Hair follicle dermal papilla cell (primary cell): ENCODE data around the gene DMAC2. TPM values are rescaled to one million over a fixed set of nuclear protein-coding genes. Genes with fewer than 3 reads are reported as not detected.

Experiments used
- small RNA-seq: library from RNA; depleted of rRNA; stranded (forward); fragments of <200 nt; gene quantifications from one replicate; pipeline ENCODE3, GENCODE V24; 2012
- total RNA-seq: library from RNA; depleted of rRNA; stranded (reverse); fragments of >200 nt; gene quantifications from 2 replicates; pipeline ENCODE4 v1.2.3, GENCODE V29; 2012

The DMAC2 gene
- total RNA-seq: 35.3 and 36.3 TPM in 2 replicates

GRCh38 chr19:41439441-41440222, at the start of gene DMAC2:
DMAC2 (minus strand) TSS chr19:41439912; CDS start chr19:41439899, 13 bp downstream.

DNA sequence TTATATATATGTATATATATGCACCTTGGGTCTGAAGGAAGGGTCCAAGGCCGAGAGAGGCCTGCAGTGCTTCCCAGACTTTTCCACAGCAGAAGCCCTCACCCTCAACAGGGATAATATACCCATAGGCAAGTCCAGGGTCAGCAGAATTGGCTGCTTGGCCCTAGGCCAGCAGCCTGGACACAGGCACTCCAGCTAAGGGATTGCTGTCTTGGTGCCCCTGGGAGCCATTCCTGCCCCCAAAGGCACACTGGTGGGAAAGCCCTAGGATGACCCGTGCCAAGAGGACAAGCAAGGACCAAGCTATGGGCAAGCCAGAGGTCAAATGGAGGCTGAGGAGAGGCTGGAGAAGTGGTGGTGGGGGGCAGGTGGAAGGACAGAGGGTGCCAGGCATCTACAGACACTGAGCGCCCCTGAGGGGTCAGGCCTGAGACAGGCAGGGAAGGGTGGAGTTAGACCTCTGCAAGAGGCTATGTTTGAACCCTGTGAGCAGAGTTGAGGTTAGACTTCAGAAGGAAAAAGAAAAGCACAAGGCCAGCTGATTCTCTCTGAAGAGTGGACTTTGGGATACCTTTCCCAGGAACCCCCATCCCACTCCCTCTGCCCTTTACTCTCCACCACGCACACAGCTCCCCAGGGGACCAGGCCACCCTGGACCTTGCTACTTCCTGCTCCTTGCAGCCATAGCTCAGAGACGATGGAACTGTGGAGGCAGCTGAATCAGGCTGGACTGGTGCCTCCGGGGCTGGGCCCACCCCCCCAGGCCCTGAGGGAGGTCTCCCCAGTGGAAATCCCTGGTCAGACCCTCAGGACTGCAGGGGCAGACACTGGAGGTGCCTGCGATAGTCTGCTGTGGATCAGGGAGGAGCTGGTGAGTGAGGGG, 3.0 kb upstream of the DMAC2 start, which contains the start of gene ERICH4:
Gene ERICH4, plus strand, starts transcription at position 684 of the 883 bp plus-strand sequence. Its CDS starts 14 bp downstream, at position 698.

DNA sequence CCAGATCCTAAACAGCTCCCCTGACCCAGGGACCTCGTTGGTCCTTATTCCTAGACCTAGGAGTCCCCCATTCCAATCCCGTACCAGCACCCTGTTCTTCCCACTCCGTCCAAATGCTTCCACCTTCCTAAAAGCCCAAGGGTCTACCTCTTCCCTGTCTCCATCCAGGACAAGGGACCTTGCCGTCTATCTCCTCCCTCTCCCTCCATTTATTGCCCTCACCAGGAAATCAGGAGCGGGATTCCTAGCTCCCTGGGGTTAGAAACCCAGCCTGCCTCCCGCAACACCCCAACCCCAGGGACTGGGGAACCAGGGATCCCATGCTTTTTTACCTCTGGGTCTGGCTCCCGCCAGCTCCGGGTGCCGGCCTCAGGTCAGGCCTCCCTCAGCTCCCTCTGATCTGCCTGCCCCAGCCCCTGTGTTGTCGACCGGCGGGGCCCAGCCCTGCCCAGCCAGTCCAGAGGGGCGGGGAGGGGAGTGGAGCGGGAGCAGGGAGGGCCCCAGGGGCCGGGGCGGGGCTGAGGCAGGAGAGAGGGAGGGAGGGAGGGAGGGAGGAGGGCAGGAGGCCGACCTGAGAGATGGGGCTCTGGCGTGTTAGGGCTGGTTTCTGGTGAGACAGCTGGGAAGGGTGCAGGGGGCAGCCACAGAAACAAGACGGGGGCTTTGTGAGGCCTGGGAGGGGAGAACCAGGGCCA, 12.6 kb downstream of the DMAC2 start, which contains the start of gene B3GNT8:
Gene B3GNT8, minus strand, starts transcription at position 423 of the 695 bp plus-strand sequence. CDS start 596 bp downstream, outside the sequence.

GRCh38 chr19:41397086-41398049, 42.3 kb downstream of the DMAC2 start, which contains the start of the genes BCKDHA and EXOSC5:
BCKDHA (plus strand) TSS chr19:41397818; CDS start chr19:41397828, 10 bp downstream.
EXOSC5 (minus strand) TSS chr19:41397359; CDS start chr19:41397328, 31 bp downstream.

Small RNA genes lying within 50 kb of the gene (small RNA-seq; reads per million reads assigned to genes)
- gene RF00017: not detected

Other genes with a start within 250 kb of the DMAC2 start
- gene CYP2S1, start 246.7 kb downstream of the DMAC2 start, total RNA-seq: not detected in 2 replicates
- 361 and 371 TPM in 2 replicates for gene AXL, start 220.7 kb downstream of the DMAC2 start, total RNA-seq
- 117 and 128 TPM in 2 replicates for gene HNRNPUL1, start 175.5 kb downstream of the DMAC2 start, total RNA-seq
- 15.8 and 20.3 TPM in 2 replicates for gene CCDC97, start 129.7 kb downstream of the DMAC2 start, total RNA-seq
- gene TGFB1, start 86.0 kb downstream of the DMAC2 start, total RNA-seq: 16.2 and 17.5 TPM in 2 replicates
- gene B9D2, start 75.8 kb downstream of the DMAC2 start, total RNA-seq: 2.9 and 4.9 TPM in 2 replicates
- 3.7 and 5.1 TPM in 2 replicates for gene TMEM91, start 63.4 kb downstream of the DMAC2 start, total RNA-seq
- gene EXOSC5, start 42.6 kb downstream of the DMAC2 start, total RNA-seq: 6.8 and 7.4 TPM in 2 replicates
- 24.5 and 26.4 TPM in 2 replicates for gene BCKDHA, start 42.1 kb downstream of the DMAC2 start, total RNA-seq
- gene B3GNT8, start 12.5 kb downstream of the DMAC2 start, total RNA-seq: 5.8 TPM in 2 replicates
- not detected in 2 replicates for gene ERICH4, start 3.2 kb upstream of the DMAC2 start, total RNA-seq
- not detected in 2 replicates for gene CEACAM21, start 136.3 kb upstream of the DMAC2 start, total RNA-seq
- gene CEACAM4, start 187.2 kb upstream of the DMAC2 start, total RNA-seq: not detected in 2 replicates
- not detected in 2 replicates for gene CEACAM7, start 248.4 kb upstream of the DMAC2 start, total RNA-seq